Mesendoderm (in vitro differentiated cells): ENCODE data around the gene SPAAR.

ENCODE experiments used
- DNase-seq: peaks from one replicate; pipeline ENCODE4 v3.0.0; 2013
- H2AK5ac ChIP-seq: 2 replicates; pipeline ENCODE4 v1.6.1; 2013; ENCODE audit warnings: low read length, inconsistent platforms
- H2BK120ac ChIP-seq: 2 replicates; pipeline ENCODE4 v1.6.1; 2013; ENCODE audit warnings: low read depth, mild to moderate bottlenecking, low read length, moderate library complexity, mixed read lengths
- H2BK15ac ChIP-seq: replicated peaks from 2 replicates; pipeline ENCODE4 v1.6.1; 2013; ENCODE audit warnings: low read depth, mild to moderate bottlenecking, moderate library complexity
- H2BK5ac ChIP-seq: 2 replicates; pipeline ENCODE4 v1.6.1; 2013; ENCODE audit warnings: low read length, inconsistent platforms
- H3K18ac ChIP-seq: 2 replicates; pipeline ENCODE4 v1.6.1; 2013; ENCODE audit warnings: mild to moderate bottlenecking, low read length, mixed read lengths
- H3K23ac ChIP-seq: one replicate; pipeline ENCODE4 v1.6.1; 2013; ENCODE audit warnings: low read length
- H3K27ac ChIP-seq: 2 replicates; pipeline ENCODE4 v1.5.1; 2013; ENCODE audit warnings: low read depth, mild to moderate bottlenecking, inconsistent platforms, low read length, moderate library complexity
- H3K27me3 ChIP-seq: 2 replicates; pipeline ENCODE4 v1.6.1; 2013; ENCODE audit warnings: low read length, control low read depth, mild to moderate bottlenecking, inconsistent platforms; ENCODE audit not compliant: insufficient read depth, poor library complexity
- H3K36me3 ChIP-seq: 2 replicates; pipeline ENCODE4 v1.6.1; 2013; ENCODE audit warnings: low read length, inconsistent platforms; ENCODE audit not compliant: control insufficient read depth, insufficient read depth
- H3K4ac ChIP-seq: one replicate; pipeline ENCODE4 v1.6.1; 2013; ENCODE audit warnings: low read depth, mild to moderate bottlenecking, low read length, moderate library complexity
- H3K4me1 ChIP-seq: 2 replicates; pipeline ENCODE4 v1.6.1; 2013; ENCODE audit warnings: low read depth, low read length, inconsistent platforms; ENCODE audit not compliant: control insufficient read depth
- H3K4me2 ChIP-seq: 2 replicates; pipeline ENCODE4 v1.6.1; 2013; ENCODE audit warnings: low read length
- H3K4me3 ChIP-seq: 2 replicates; pipeline ENCODE4 v1.5.1; 2013; ENCODE audit warnings: mild to moderate bottlenecking, low read length
- H3K56ac ChIP-seq: one replicate; pipeline ENCODE4 v1.6.1; 2013; ENCODE audit warnings: low read length
- H3K79me1 ChIP-seq: 2 replicates; pipeline ENCODE4 v1.6.1; 2013; ENCODE audit warnings: low read length, inconsistent platforms
- H3K79me2 ChIP-seq: 2 replicates; pipeline ENCODE4 v1.6.1; 2013; ENCODE audit warnings: mild to moderate bottlenecking, low read length; ENCODE audit not compliant: control insufficient read depth, insufficient read depth
- H3K9ac ChIP-seq: 2 replicates; pipeline ENCODE4 v1.6.1; 2013; ENCODE audit warnings: low read length, inconsistent platforms
- H4K5ac ChIP-seq: one replicate; pipeline ENCODE4 v1.6.1; 2013; ENCODE audit warnings: low read length
- H4K8ac ChIP-seq: one replicate; pipeline ENCODE4 v1.6.1; 2013; ENCODE audit warnings: low read depth, mild to moderate bottlenecking, control low read depth, low read length, moderate library complexity
- WGBS: extraction: QIAGEN DNeasy Blood & Tissue Kit; methylation state at CpG from one replicate; pipeline ENCODE4 v1.1.7; 2013; ENCODE audit warnings: low lambda C conversion rate, missing lambda C conversion rate; ENCODE audit not compliant: insufficient coverage; ENCODE audit errors: extremely low coverage; 5-methylcytosine and 5-hydroxymethylcytosine counted together

Gene SPAAR

GRCh38 chr9:35948451-35948850, 39.2 kb downstream of the SPAAR start:
- no peak overlapping the region for H3K9ac ChIP-seq
- DNase-seq = no peak
- H3K4ac ChIP-seq = no peak overlapping the region
- no peak overlapping the region for H3K56ac ChIP-seq
- no peak overlapping the region for H3K4me3 ChIP-seq
- H2BK15ac ChIP-seq = no peak overlapping the region
- H2AK5ac ChIP-seq = no peak overlapping the region
- H3K36me3 ChIP-seq = no peaks in the 10 kb centered on the region
- no peak overlapping the region for H2BK5ac ChIP-seq
- no peak overlapping the region for H2BK120ac ChIP-seq
- no peak overlapping the region for H4K8ac ChIP-seq
- H3K79me2 ChIP-seq = no peaks in the 10 kb centered on the region
- H3K27ac ChIP-seq = no peak overlapping the region
- no peak overlapping the region for H3K18ac ChIP-seq
- WGBS = no CpG with 5 or more reads among the region's 2 CpGs
- H3K4me1 ChIP-seq = peaks cover 2% of the 10 kb centered on the region
- peaks cover 4% of the 10 kb centered on the region for H3K27me3 ChIP-seq
- no peak overlapping the region for H3K4me2 ChIP-seq
- no peak overlapping the region for H4K5ac ChIP-seq
- no peak overlapping the region for H3K23ac ChIP-seq
- no peaks in the 10 kb centered on the region for H3K79me1 ChIP-seq

GRCh38 chr9:35948901-35949318, 39.6 kb downstream of the SPAAR start:
- H3K79me2 ChIP-seq = no peaks in the 10 kb centered on the region
- H3K18ac ChIP-seq = no peak overlapping the region
- H3K56ac ChIP-seq = no peak overlapping the region
- H2BK5ac ChIP-seq = no peak overlapping the region
- no peak overlapping the region for H3K4me3 ChIP-seq
- H4K8ac ChIP-seq = no peak overlapping the region
- no peak overlapping the region for H2AK5ac ChIP-seq
- no peak overlapping the region for H4K5ac ChIP-seq
- no peak overlapping the region for H3K27ac ChIP-seq
- no peaks in the 10 kb centered on the region for H3K79me1 ChIP-seq
- H3K4me2 ChIP-seq = no peak overlapping the region
- no peak overlapping the region for H2BK120ac ChIP-seq
- peaks cover 3% of the 10 kb centered on the region for H3K27me3 ChIP-seq
- no peak overlapping the region for H3K23ac ChIP-seq
- H2BK15ac ChIP-seq = no peak overlapping the region
- peaks cover 2% of the 10 kb centered on the region for H3K4me1 ChIP-seq
- no CpG with 5 or more reads among the region's 2 CpGs for WGBS
- no peak overlapping the region for H3K9ac ChIP-seq
- peak; percentile 91 for DNase-seq
- H3K36me3 ChIP-seq = no peaks in the 10 kb centered on the region
- H3K4ac ChIP-seq = no peak overlapping the region

DNA sequence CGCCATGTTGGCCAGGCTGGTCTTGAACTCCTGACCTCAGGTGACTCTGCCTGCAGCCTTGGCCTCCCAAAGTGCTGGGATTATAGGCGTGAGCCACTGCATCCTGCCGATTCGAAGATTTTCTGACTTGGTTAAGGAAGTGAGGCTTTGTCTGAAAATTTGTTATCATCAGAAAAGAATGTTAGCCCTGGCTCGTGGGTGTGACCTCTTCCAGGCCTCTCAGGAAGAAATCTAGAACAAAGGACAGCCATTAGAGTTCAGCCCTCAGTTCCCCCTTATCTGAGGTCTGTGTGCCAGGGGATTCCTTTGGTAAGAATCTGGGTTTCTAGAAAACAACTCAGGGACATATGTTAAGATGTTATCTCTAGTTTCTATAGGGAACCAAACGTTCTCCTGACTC, 42.4 kb downstream of the SPAAR start:
- Histone ChIP-seq H3K23ac (no peak overlapping the region), H2BK120ac (no peak overlapping the region), H3K4me2 (no peak overlapping the region), H3K18ac (no peak overlapping the region), H2AK5ac (no peak overlapping the region), H3K79me2 (no peaks in the 10 kb centered on the region), H3K9ac (no peak overlapping the region), H3K4me1 (no peaks in the 10 kb centered on the region), H3K79me1 (no peaks in the 10 kb centered on the region), H4K8ac (no peak overlapping the region), H3K36me3 (no peaks in the 10 kb centered on the region), H3K27me3 (no peaks in the 10 kb centered on the region), H3K56ac (no peak overlapping the region), H3K27ac (no peak overlapping the region), H3K4ac (no peak overlapping the region), H2BK5ac (no peak overlapping the region), H3K4me3 (no peak overlapping the region), H4K5ac (no peak overlapping the region), H2BK15ac (no peak overlapping the region)
- DNase-seq = peak; percentile 84
- WGBS = no CpG with 5 or more reads among the region's 6 CpGs

GRCh38 chr9:35952526-35953191, 43.4 kb downstream of the SPAAR start:
- H3K56ac ChIP-seq = no peak overlapping the region
- H3K4ac ChIP-seq = no peak overlapping the region
- H2BK120ac ChIP-seq = no peak overlapping the region
- no peak overlapping the region for H2AK5ac ChIP-seq
- H3K36me3 ChIP-seq = no peaks in the 10 kb centered on the region
- no peak overlapping the region for H3K4me3 ChIP-seq
- H3K79me2 ChIP-seq = no peaks in the 10 kb centered on the region
- no peak overlapping the region for H4K5ac ChIP-seq
- no peaks in the 10 kb centered on the region for H3K79me1 ChIP-seq
- no peaks in the 10 kb centered on the region for H3K4me1 ChIP-seq
- no peak for DNase-seq
- H2BK5ac ChIP-seq = no peak overlapping the region
- H3K9ac ChIP-seq = no peak overlapping the region
- WGBS = 83% methylated on average over 1 of the region's 6 CpGs
- no peak overlapping the region for H3K23ac ChIP-seq
- H3K18ac ChIP-seq = no peak overlapping the region
- no peaks in the 10 kb centered on the region for H3K27me3 ChIP-seq
- no peak overlapping the region for H2BK15ac ChIP-seq
- H3K27ac ChIP-seq = no peak overlapping the region
- H4K8ac ChIP-seq = no peak overlapping the region
- H3K4me2 ChIP-seq = no peak overlapping the region

DNA sequence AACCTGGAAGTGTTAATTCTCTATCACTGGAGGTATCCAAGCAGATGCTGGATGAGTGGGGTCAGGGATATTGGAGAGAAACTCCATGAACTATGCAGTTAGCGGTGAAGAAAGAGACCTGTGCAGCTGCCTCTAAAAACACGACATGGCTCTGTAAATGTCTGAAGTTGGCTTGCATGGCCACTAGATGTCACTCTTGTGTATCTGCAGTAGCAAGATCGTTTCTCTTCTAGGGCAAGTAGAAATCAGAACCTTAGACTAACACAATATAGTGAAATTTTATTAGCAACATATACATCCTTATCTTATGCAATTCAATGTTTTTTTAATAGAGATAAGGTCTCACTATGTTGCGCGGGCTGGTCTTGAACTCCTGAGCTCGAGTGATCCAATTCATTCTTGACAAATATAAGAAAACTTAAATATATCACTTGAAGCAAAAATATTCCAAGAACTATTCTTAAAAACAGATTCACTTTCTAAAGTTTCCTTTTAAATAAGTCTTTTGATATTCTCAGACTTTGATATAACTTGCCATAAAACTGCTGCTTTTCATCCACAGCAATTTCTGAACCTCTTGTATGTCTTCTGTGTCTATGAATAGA, 45.8 kb downstream of the SPAAR start:
- no peaks in the 10 kb centered on the region for H3K36me3 ChIP-seq
- no peak overlapping the region for H3K4me2 ChIP-seq
- no peak overlapping the region for H2BK120ac ChIP-seq
- H3K4me1 ChIP-seq = no peaks in the 10 kb centered on the region
- H3K56ac ChIP-seq = no peak overlapping the region
- peak; percentile 79 for DNase-seq
- no peak overlapping the region for H3K4ac ChIP-seq
- H2AK5ac ChIP-seq = no peak overlapping the region
- no CpG with 5 or more reads among the region's 6 CpGs for WGBS
- no peak overlapping the region for H4K8ac ChIP-seq
- H3K23ac ChIP-seq = no peak overlapping the region
- H3K4me3 ChIP-seq = no peak overlapping the region
- H2BK15ac ChIP-seq = no peak overlapping the region
- H3K79me1 ChIP-seq = no peaks in the 10 kb centered on the region
- no peak overlapping the region for H3K27ac ChIP-seq
- H4K5ac ChIP-seq = no peak overlapping the region
- H3K9ac ChIP-seq = no peak overlapping the region
- no peaks in the 10 kb centered on the region for H3K79me2 ChIP-seq
- no peak overlapping the region for H3K18ac ChIP-seq
- no peaks in the 10 kb centered on the region for H3K27me3 ChIP-seq
- no peak overlapping the region for H2BK5ac ChIP-seq

GRCh38 chr9:35956651-35957050, 47.4 kb downstream of the SPAAR start:
- H3K18ac ChIP-seq = no peak overlapping the region
- no peaks in the 10 kb centered on the region for H3K27me3 ChIP-seq
- DNase-seq = no peak
- no peak overlapping the region for H2AK5ac ChIP-seq
- H3K56ac ChIP-seq = no peak overlapping the region
- no CpG with 5 or more reads among the region's 5 CpGs for WGBS
- no peak overlapping the region for H4K5ac ChIP-seq
- H3K79me1 ChIP-seq = no peaks in the 10 kb centered on the region
- no peak overlapping the region for H3K27ac ChIP-seq
- no peaks in the 10 kb centered on the region for H3K4me1 ChIP-seq
- no peak overlapping the region for H3K4me2 ChIP-seq
- H4K8ac ChIP-seq = no peak overlapping the region
- no peak overlapping the region for H2BK120ac ChIP-seq
- no peak overlapping the region for H3K4ac ChIP-seq
- H2BK15ac ChIP-seq = no peak overlapping the region
- no peak overlapping the region for H2BK5ac ChIP-seq
- H3K36me3 ChIP-seq = no peaks in the 10 kb centered on the region
- H3K9ac ChIP-seq = no peak overlapping the region
- no peaks in the 10 kb centered on the region for H3K79me2 ChIP-seq
- no peak overlapping the region for H3K23ac ChIP-seq
- H3K4me3 ChIP-seq = no peak overlapping the region
